Measurements from ENCODE around the gene MRPL43.
"Not testable (repeated sequence)": the region's sequence is repeated elsewhere in the genome, so short reads cannot be mapped to it uniquely, and the experiment has no call there.

Gene MRPL43

GRCh38 chr10:100981178-100981772, 6.0 kb downstream of the MRPL43 start:
- no peak for DNase-seq

DNA sequence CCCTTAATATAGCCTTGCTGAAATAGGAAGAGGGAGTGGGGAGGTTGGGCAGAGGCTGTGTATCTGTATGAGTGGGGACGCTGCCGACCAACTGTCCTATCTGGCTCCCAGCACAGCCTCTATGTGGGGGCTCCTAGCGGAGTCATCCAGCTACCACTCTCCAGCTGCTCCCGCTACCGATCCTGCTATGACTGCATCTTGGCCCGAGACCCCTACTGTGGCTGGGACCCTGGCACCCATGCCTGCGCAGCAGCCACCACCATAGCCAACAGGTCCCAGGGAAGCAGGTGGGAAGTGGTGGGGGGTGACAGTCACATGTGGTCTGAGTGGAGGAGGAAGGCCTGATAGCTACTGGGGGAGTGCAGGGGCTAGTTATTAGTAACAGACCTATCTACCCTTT, 6.6 kb downstream of the MRPL43 start:
- DNase-seq = no peak

- no peak for DNase-seq
Measured at GRCh38 chr10:100980311-100980710, 7.0 kb downstream of the MRPL43 start.

GRCh38 chr10:100979791-100980272, 7.5 kb downstream of the MRPL43 start:
- DNase-seq = no peak

DNA sequence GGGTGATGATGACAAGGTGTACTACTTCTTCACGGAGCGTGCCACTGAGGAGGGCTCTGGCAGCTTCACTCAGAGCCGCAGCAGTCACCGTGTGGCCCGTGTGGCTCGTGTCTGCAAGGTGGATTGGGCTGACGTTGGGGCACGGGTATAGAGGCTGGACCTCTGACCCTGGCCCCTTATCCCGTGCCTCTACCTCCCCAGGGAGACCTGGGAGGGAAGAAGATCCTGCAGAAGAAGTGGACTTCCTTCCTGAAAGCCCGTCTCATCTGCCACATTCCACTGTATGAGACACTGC, 8.4 kb downstream of the MRPL43 start:
- DNase-seq = no peak

DNA sequence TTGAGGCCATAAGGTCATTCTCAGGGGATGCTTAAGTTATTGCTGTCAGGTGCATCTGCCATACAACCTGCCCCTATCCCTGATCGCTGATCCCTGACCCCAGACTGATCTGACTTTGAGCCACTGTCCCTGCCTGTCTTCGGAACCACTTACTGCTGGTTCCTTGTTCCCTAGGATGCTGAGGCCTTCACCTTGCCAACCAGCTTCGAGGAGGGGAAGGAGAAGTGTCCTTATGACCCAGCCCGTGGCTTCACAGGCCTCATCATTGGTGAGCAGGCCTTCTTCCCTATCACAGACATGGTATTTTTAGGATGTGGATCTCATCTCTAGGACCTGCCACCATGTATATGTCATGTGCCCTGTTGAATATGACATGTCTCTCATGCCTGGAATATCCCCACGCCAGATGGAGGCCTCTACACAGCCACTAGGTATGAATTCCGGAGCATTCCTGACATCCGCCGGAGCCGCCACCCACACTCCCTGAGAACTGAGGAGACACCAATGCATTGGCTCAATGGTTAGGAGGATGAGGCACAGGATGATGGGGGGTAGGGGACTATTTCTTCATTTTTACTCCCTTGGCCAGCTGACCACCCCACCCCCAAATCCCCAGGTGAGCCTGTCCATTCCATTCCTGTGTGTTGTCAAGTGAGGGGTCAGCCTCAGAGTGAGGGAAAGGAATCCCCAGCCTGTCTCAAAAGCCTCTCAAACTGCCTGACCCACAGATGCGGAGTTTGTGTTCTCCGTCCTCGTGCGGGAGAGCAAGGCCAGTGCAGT, 9.0 kb downstream of the MRPL43 start:
- no peak for DNase-seq

- DNase-seq = no peak
Measured at GRCh38 chr10:100977436-100977835, 9.9 kb downstream of the MRPL43 start.

- no peak for DNase-seq
Measured at GRCh38 chr10:100976906-100977305, 10.4 kb downstream of the MRPL43 start.

DNA sequence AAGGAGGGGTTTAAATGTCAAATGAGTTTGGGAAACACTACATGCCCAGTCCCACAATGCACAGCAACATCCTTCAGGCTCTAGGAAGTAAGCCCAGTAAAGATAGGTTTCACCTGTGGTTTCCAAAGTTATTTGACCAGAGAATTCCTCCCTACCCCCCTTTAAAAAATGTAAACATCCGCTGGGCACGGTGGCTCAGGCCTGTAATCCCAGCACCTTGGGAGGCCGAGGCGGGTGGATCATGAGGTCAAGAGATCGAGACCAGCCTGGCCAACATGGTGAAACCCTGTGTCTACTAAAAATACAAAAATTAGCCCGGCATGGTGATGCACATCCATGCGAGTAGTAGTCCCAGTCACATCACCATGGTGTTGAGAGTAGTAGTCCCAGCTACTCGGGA, 11.9 kb downstream of the MRPL43 start:
- not testable (repeated sequence) for DNase-seq

- no peak for DNase-seq
Measured at GRCh38 chr10:100972904-100973535, 14.3 kb downstream of the MRPL43 start.

DNA sequence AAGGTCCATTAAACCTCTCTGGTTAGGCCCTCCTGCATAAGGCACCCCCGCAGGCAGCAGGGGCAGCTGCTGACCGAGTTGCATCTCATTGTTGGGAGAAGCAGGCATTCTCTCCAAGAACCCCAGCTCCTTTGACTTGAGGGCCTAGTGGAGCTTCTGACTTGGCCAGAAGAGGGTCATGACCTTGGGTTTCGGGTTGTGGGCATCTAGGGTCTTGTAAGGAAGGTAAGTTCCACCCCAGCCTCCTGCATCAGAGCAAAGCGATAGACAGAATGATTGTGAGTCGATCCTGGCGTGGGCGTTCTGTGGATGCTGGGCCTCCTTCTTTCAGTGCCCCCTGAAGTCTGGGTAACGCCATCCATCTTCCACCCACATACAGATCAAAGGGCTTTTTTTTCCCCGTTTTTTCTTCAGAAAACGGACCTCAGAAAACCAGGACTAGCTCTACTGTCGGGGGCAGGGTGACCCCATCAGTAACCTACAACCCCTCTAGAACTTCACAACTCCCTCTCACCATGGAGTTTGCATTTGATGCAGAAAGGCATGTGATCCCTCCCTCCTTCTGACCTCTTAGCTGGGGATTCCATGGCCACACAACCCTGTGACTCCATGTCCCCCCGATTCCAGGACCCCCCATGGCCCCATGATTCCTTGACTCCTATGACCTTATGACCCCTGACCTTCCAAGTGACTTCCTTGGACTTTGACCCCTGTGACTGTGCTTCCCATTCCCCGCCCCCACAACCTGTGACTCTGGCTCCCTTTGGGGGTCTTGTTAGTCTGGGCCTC, 15.0 kb downstream of the MRPL43 start:
- DNase-seq = no peak

GRCh38 chr10:100970914-100971811, 16.1 kb downstream of the MRPL43 start:
- DNase-seq = no peak

- peak; percentile 53 for DNase-seq
Measured at GRCh38 chr10:100970076-100970913, 17.0 kb downstream of the MRPL43 start.

GRCh38 chr10:100969187-100970075, 17.9 kb downstream of the MRPL43 start, which contains the start of gene SEMA4G:
Gene SEMA4G (plus strand): TSS chr10:100969504. CDS start chr10:100972913, 3,409 bp downstream.
- DNase-seq = peak; percentile 39

- DNase-seq = no peak
Measured at GRCh38 chr10:100968863-100969186, 18.5 kb downstream of the MRPL43 start.

- DNase-seq = no peak
Measured at GRCh38 chr10:100968062-100968736, 19.1 kb downstream of the MRPL43 start.

DNA sequence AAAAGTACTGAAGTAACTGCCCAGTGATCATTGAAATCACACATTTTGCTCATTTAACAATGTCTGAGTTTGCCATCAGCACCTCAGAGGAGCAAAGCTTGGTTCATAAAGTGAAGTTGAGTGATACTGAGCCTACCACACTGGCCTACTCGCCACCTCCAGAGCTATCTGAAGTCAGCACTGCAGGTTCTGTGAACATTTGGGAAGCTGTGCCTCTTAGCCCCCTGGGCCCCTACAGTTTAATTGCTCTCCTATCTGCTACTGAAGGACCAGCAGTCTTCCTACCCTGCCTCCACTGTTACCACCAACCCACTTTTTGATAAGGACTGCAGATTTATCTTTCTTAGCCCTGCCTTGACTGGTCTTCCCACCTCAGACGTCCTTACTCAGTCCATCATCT, 20.0 kb downstream of the MRPL43 start:
- DNase-seq = no peak

DNA sequence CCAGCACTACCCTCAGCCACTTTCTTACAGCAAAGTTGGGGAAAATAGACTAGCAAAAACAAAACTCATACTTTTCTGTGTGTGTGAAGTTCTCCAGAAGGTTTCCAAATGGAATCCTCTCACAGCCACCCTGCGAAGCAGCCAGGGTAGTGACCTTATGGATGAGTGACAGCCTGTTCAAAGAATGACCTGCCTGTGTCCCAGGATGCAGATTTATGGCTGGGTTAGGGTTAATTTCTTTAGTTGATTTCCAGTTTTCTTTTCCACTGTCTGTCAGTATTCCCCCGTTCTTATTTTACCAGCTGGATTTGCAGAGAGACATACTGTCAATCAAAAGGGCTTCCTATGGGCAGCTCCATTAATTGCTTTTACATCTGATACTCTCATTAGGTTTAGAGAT, 20.4 kb downstream of the MRPL43 start:
- no peak for DNase-seq

DNA sequence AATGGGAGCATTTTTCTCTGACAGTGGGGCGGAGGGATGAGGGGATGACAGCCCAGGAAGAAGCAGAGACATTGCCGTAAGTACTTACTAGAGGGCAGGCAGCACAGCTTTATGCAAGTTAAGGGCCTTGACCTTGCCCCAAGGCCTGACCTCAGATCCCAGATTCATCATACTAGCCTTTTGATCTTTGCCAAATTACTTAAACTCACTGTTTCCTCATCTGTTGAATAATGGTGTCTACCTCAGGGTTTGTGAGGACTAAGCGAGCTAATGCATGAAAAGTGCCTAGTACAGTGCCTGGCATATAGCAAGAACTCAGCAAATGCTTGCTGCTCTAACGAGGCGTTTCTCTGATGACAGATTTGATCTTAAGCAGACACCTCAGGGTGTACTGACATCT, 21.5 kb downstream of the MRPL43 start:
- DNase-seq = no peak

DNA sequence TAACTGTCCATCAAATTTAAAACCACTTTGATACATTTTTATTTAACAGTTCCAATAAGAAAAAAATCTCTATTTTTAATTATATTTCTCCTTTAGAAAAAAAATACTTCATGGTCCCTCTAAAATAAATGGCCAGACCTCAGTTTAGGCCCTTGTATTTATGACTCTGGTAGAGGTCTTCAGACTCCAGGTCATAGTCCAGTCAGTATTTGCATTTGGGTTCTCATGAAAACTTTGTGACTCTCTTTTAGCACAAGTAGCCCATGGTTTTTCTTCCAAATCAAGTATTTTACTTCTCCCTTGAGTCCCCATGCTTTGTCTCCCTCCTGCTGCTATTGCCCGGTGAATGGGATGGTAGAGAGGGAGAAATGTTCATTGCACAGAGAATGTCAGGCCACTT, 23.5 kb downstream of the MRPL43 start:
- no peak for DNase-seq
